Stimulated activated CD8-positive, alpha-beta memory T cell treated with anti-CD3 and anti-CD28 coated beads, Interleukin-2, amount 100 ng/mL, for 1 hour (primary cell): ENCODE measurements around the gene DOCK7.

ENCODE experiments used
- DNase-seq, 2 donors: peaks; one replicate each; pipeline ENCODE4 v3.0.0-alpha.2; 2020; ENCODE audit warnings: low read depth in 2 of 2

DOCK7 gene

DNA sequence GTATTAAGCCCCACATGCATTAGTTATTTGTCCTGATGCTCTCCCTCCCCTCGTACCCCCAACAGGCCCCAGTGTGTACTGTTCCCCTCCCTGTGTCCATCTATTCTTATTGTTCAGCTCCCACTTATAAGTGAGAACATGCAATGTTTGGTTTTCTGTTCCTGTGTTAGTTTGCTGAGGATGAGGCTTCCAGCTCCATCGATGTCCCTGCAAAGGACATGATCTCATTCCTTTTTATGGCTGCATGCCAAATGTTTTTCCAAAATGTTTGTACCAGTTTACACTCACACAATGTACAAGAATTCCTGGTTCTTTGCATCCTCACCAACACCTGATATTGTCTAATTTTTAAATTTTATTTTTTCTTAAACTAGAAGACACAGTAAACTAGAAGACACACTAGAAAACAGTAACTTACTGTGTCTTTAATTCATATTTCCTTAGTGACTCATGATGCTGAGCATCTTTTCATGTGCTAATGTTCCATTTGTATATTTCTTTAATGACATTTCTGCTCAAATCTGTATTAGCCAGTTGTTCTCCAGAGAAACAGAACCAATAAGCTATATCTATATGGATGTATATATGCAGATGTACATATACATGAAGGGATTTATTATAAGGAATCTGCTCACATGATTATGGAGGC lies 270.7 kb downstream of the DOCK7 start:
- DNase-seq: no peak

DNA sequence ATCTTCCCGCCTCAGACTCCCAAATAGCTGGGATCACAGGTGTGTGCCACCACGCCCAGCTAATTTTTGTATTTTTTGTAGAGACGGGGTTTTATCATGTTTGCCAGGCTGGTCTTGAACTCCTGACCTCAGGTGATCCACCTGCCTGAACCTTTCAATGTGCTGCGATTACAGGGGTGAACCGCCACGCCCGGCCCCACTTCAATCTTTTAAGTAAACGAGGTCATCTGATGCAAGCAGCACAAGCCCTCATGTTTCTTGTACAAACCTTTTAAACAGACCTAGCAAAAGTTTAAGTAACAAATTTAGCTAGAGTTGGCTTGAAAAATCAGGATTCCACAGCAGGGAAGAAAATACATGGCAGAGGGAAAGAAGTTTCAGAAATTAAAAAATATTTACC lies 272.5 kb downstream of the DOCK7 start:
- no peak for DNase-seq

DNA sequence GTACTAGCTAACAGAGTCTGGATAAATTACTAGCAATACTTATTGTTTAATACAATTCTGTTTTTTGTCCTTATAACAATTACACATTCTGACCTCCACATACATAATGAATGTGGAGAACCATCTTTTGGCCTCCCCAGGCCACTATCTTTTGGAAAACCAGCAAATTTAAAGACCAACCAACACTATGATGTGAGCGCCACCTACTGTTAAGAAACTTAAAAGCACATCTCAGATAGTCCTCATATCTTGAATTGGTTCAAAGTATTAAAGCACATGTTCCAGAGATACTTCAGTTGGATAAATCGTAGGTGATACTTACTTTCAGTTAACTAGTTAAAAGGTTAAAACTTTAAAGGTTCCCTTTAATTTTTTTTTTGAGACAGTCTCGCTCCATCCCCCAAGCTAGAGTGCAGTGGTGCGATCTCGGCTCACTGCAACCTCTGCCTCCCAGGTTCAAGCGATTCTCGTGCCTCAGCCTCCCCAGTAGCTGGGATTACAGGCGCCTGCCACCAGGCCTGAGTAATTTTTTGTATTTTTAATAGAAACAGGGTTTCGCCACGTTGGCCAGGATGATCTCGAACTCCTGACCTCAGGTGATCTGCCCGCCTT lies 280.7 kb downstream of the DOCK7 start:
- DNase-seq: no peak

DNA sequence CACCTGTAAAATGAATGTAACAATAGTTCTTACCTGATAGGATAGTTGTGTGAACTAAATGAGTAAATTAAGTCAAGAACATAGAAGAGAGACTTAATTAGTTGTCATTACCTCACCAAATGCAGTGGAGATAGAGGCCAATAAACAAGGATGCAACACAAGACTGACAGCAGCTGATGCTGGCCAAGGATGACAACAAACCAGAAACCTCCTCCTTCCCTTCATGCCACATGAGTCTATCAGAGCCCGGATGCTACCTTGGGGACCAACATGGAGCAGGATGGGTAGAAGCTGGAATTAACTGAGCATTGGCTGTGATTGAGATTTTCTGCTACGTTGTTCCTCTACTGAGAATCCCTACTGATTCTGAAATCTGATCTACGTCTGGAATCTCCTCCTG lies 281.6 kb downstream of the DOCK7 start:
- DNase-seq: no peak

DNA sequence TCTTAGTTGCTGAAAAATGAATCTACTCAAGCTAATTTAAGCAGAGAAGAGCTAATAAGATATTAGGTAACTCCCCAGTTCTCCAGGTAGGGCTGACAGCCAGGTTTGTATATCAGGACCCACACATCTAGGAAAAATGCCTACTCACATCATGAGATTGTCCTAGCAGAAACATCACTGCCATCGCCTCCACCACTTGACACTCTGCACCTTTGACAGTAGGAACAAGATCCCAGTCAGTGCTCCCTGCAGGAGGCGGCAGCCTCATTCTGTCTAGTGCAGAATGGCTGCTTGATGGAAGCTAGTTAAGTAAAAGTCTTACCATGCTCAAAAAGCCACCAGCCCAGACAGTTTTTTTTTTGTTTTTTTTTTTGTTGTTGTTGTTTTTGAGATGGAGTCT lies 282.9 kb downstream of the DOCK7 start:
- DNase-seq: no peak
